ENCODE results near the gene ZFP82.

Gene ZFP82

GRCh38 chr19:36418287-36419001 is at the start of gene ZFP82:
TSS of gene ZFP82 (minus strand) at chr19:36418644. CDS start at chr19:36409789, 8,855 bp downstream.
- DNase-seq = peak; percentile 82

- DNase-seq = no peak
Measured at GRCh38 chr19:36460046-36460445, 41.6 kb upstream of the ZFP82 start.

GRCh38 chr19:36456831-36457230 is 38.4 kb upstream of the ZFP82 start:
- no peak for DNase-seq

- no peak for DNase-seq
Measured at GRCh38 chr19:36449059-36449670, 30.7 kb upstream of the ZFP82 start.

- DNase-seq = no peak
Measured at GRCh38 chr19:36441339-36441738, 22.9 kb upstream of the ZFP82 start.

- DNase-seq = no peak
Measured at GRCh38 chr19:36436531-36436930, 18.1 kb upstream of the ZFP82 start.

GRCh38 chr19:36423925-36424324 is 5.5 kb upstream of the ZFP82 start:
- no peak for DNase-seq

- DNase-seq = no peak
Measured at GRCh38 chr19:36421749-36422481, 3.5 kb upstream of the ZFP82 start.

- no peak for DNase-seq
Measured at GRCh38 chr19:36420961-36421748, 2.7 kb upstream of the ZFP82 start.

GRCh38 chr19:36417752-36418286 is 625 bp downstream of the ZFP82 start:
- no peak for DNase-seq

GRCh38 chr19:36409841-36410240 is 8.6 kb downstream of the ZFP82 start:
- no peak for DNase-seq

- no peak for DNase-seq
Measured at GRCh38 chr19:36408101-36408500, 10.3 kb downstream of the ZFP82 start.

- DNase-seq = no peak
Measured at GRCh38 chr19:36404498-36404897, 13.9 kb downstream of the ZFP82 start.

GRCh38 chr19:36401475-36401874 is 17.0 kb downstream of the ZFP82 start:
- no peak for DNase-seq

- no peak for DNase-seq
Measured at GRCh38 chr19:36398571-36398970, 19.9 kb downstream of the ZFP82 start.

GRCh38 chr19:36392916-36393673 is 25.3 kb downstream of the ZFP82 start:
- DNase-seq = no peak

- no peak for DNase-seq
Measured at GRCh38 chr19:36379510-36379819, 39.0 kb downstream of the ZFP82 start.

- DNase-seq = peak; percentile 96
Measured at GRCh38 chr19:36378625-36379509, 39.6 kb downstream of the ZFP82 start, which contains the start of gene ZFP14. TSS of gene ZFP14 (minus strand) at chr19:36379201. CDS start at chr19:36367892, 11,309 bp downstream.

GRCh38 chr19:36377541-36378178 is 40.8 kb downstream of the ZFP82 start:
- DNase-seq = no peak

- DNase-seq = no peak
Measured at GRCh38 chr19:36373638-36374156, 44.7 kb downstream of the ZFP82 start.
